Kidney epithelial cell (primary cell): ENCODE data around the gene ERC1. TPM values are rescaled to one million over a fixed set of nuclear protein-coding genes. Genes with fewer than 3 reads are reported as not detected.
"Not testable (repeated sequence)": the region's sequence is repeated elsewhere in the genome, so short reads cannot be mapped to it uniquely, and the experiment has no call there.

Source experiments
- DNase-seq: peaks from one replicate; pipeline ENCODE4 v3.0.0-alpha.2; 2010; ENCODE audit warnings: low read depth
- H3K27me3 ChIP-seq: 2 replicates; pipeline ENCODE4 v1.6.0; 2011; ENCODE audit warnings: low read length; ENCODE audit not compliant: control insufficient read depth, insufficient read depth
- H3K36me3 ChIP-seq: 2 replicates; pipeline ENCODE4 v1.5.1; 2011; ENCODE audit warnings: low read length; ENCODE audit not compliant: control insufficient read depth, insufficient read depth
- H3K4me3 ChIP-seq: 2 replicates; pipeline ENCODE4 v1.5.1; 2011; ENCODE audit warnings: low read depth, mild to moderate bottlenecking, control low read depth, low read length
- CTCF ChIP-seq: IDR thresholded peaks from 2 replicates; pipeline ENCODE4 v1.5.1; 2011; ENCODE audit warnings: mild to moderate bottlenecking, moderate library complexity, low read length, control low read depth, inconsistent platforms; ENCODE audit not compliant: insufficient read depth, poor library complexity, severe bottlenecking
- total RNA-seq: library from RNA; depleted of rRNA; stranded (reverse); fragments of >200 nt; gene quantifications from 2 replicates; pipeline ENCODE4 v1.2.3, GENCODE V29; 2015

The ERC1 gene
- total RNA-seq, 1 donor from 2014 or later, result 16.4 TPM

DNA sequence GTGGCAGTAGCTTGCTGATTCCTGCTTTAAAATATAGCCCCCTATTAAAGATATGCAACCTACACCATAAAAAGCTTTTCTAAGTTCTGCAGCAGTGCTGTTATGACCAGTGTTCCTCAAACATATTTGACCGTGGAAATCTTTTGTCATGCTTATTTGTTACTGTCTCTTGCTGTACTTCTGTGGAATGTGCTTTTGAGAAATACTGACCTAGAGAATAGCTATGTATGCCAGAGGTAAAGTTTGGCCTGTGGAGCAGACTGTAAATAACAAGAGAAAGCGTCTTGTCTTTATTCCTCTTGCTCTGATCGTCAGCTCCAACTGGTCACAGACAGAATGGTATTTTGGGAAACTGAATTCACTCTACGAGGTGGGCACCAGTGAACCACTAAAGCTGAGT lies 364.4 kb downstream of the ERC1 start:
- DNase-seq, result no peak
- no peak for TF ChIP-seq CTCF

GRCh38 chr12:1355871-1356270 lies 364.8 kb downstream of the ERC1 start:
- not testable (repeated sequence) for H3K4me3 ChIP-seq, DNase-seq, H3K36me3 ChIP-seq, H3K27me3 ChIP-seq

More for the DNA sequence above, 364.4 kb downstream of the ERC1 start:
- Histone ChIP-seq H3K4me3 (no peak overlapping the region), H3K36me3 (no peaks in the 10 kb centered on the region), H3K27me3 (no peaks in the 10 kb centered on the region)

DNA sequence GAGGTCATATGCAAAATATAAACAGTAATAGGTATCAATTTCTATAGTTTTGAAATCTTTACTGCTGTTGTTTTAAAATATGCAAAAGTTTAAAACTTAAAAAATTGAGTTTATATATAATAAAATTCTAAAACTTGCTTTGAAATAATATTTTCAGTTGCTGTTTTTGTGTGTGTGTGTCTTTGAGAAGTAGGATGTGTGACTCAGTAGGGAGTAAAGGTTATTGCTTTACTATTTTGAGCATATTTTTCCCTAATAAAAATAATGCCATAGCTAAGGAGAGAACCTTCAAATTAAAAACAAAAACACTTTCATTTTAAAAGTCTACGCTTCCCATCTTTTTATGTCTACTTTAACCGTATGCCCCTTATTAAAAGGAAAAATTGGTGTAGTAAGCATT lies 365.3 kb downstream of the ERC1 start:
- no peak for TF ChIP-seq CTCF
- Histone ChIP-seq H3K36me3 (no peaks in the 10 kb centered on the region), H3K27me3 (no peaks in the 10 kb centered on the region), H3K4me3 (no peak overlapping the region)
- no peak for DNase-seq

DNA sequence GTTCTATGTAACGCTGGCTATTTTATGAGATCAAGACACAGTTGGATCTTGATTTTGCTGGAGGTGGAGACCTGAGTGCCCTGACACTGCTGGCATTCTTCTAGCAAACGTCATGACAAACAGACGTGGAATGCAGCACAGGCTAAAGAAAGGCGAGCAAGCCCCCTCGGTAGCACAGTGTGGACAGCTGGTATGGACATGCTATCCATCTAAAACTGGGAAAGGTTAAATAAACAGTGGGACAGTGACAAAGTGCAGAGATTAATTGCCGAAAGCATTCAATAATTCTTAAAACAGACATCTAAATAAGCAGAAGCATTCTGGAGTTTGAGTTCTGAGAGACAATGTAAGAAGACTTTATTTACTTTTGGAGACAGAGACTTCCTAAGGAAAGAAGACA lies 366.1 kb downstream of the ERC1 start:
- TF ChIP-seq CTCF, result no peak
- Histone ChIP-seq H3K4me3 (no peak overlapping the region), H3K36me3 (no peaks in the 10 kb centered on the region), H3K27me3 (no peaks in the 10 kb centered on the region)
- DNase-seq, result no peak

GRCh38 chr12:1357711-1358110 lies 366.7 kb downstream of the ERC1 start:
- TF ChIP-seq CTCF, result no peak
- DNase-seq, result no peak
- Histone ChIP-seq H3K4me3 (no peak overlapping the region), H3K36me3 (no peaks in the 10 kb centered on the region), H3K27me3 (no peaks in the 10 kb centered on the region)

DNA sequence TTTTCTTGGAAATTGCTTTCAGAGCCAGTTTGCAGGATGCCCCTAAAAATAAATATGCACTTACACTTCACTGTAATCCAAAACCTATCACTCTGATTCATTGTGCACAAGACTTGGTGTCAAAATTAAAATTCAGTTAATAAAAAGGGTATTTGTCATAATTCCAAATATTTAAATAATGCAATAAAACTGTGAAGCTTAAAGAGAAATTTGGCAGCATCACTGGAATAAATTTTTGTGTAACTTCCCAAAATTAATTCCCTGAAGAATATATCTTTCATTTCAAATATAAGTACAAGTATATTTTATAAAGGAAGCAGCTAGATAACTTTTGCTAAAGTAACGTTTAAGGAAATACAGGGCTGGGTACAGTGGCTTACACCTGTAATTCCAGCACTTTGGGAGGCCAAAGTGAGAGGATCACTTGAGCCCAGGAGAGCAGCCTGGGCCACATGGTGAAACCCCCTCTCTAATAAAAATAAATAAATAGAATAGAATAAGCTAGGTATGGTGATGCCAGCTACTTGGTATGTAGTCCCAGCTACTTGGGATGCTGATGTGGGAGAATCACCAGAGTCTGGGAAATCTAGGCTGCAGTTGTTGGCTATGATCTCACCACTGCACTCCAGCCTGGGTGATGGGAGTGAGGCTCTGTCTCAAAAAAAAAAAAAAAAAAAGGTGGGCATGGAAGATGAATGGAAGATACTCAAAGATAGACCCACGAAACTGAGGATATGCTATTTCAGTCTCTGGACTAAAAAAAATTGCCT lies 369.6 kb downstream of the ERC1 start:
- H3K27me3 ChIP-seq, result no peaks in the 10 kb centered on the region
- no peak overlapping the region for H3K4me3 ChIP-seq
- no peak for TF ChIP-seq CTCF
- no peaks in the 10 kb centered on the region for H3K36me3 ChIP-seq
- peak; percentile 72 for DNase-seq
